Gastrocnemius medialis (tissue), 4 donors: ENCODE results near the gene FAM193B. TPM values are rescaled to one million over a fixed set of nuclear protein-coding genes. Genes with fewer than 3 reads are reported as not detected.
A peak's percentile ranks its signal among the peaks of the same experiment; 100 is the strongest.

Experiments
- ATAC-seq, 2 donors: fragments of 150-250 bp; one replicate each; pipeline ENCODE4 v1.9.1; 2016
- DNase-seq, 2 donors: peaks; one replicate each; pipeline ENCODE4 v3.0.0-alpha.2; 2019
- H3K27ac ChIP-seq, 4 donors: fragments of 200-600 bp; sonication (generic); 1 replicate in 1 of 4; 2 replicates in 3 of 4; pipeline ENCODE4 v1.5.1; 2016 to 2018; ENCODE audit warnings: mild to moderate bottlenecking in 2 of 4, moderate library complexity in 1 of 4
- H3K27me3 ChIP-seq, 3 donors: fragments of 200-600 bp; sonication (generic) in 2 of 3; 1 replicate in 1 of 3; 2 replicates in 2 of 3; pipeline versions ENCODE4 v1.5.1 to v1.6.0; 2016 to 2019; ENCODE audit warnings: mild to moderate bottlenecking in 1 of 3, moderate library complexity in 1 of 3
- H3K36me3 ChIP-seq, 2 donors: fragments of 200-600 bp; sonication (generic) in 1 of 2; one replicate each; pipeline ENCODE4 v1.5.1; 2017 to 2018
- H3K4me1 ChIP-seq, 2 donors: fragments of 200-600 bp; sonication (generic) in 1 of 2; one replicate each; pipeline ENCODE4 v1.5.1; 2016 to 2017; ENCODE audit warnings: mild to moderate bottlenecking in 2 of 2
- H3K4me3 ChIP-seq, 4 donors: fragments of 200-600 bp; sonication (generic) in 3 of 4; 1 replicate in 1 of 4; 2 replicates in 3 of 4; pipeline ENCODE4 v1.5.1; 2016 to 2019; ENCODE audit warnings: mild to moderate bottlenecking in 2 of 4
- H3K9me3 ChIP-seq, 3 donors: fragments of 200-600 bp; sonication (generic) in 2 of 3; 1 replicate in 1 of 3; 2 replicates in 2 of 3; pipeline ENCODE4 v1.5.1; 2016 to 2019
- CTCF ChIP-seq, 5 experiments: fragments of 450-650 bp in 3 of 5; fragments of 200-600 bp in 2 of 5; sonication (generic) in 2 of 5; IDR thresholded peaks in 4 of 5; conservative IDR thresholded peaks in 1 of 5; 1 replicate in 4 of 5; 2 replicates in 1 of 5; pipeline ENCODE4 v1.5.1; 2016 to 2019; ENCODE audit warnings: antibody characterized with exemption in 5 of 5, mild to moderate bottlenecking in 3 of 5, moderate library complexity in 3 of 5
- POLR2A ChIP-seq, 2 donors: fragments of 450-650 bp; IDR thresholded peaks; one replicate each; pipeline ENCODE4 v1.6.1; 2017; ENCODE audit warnings: antibody characterized with exemption in 2 of 2, mild to moderate bottlenecking in 2 of 2, moderate library complexity in 2 of 2
- in situ Hi-C, 4 donors: fragments of 200-750 bp; cut with MboI; loops; one replicate each; pipeline versions ENCODE4 v1.15.0 to v1.8.0; 2017; ENCODE audit warnings: low sequenced_read_pairs in 4 of 4
- intact Hi-C: fragments of 100-400 bp; cut with DNase I; formaldehyde crosslinking; loops from one replicate; pipeline ENCODE4 v1.15.1; 2023; ENCODE audit warnings: low total_unique reads
- total RNA-seq, 4 donors: library from RNA; depleted of rRNA; stranded (reverse); fragments of >200 nt; gene quantifications; one replicate each; pipeline versions ENCODE4 v1.1.0 to v1.2.3, GENCODE V29; 2016

Gene FAM193B
- total RNA-seq, 4 donors from 2014 or later: 13.2 to 21.3 (median 16.6) TPM

GRCh38 chr5:177528631-177529030 lies 25.7 kb downstream of the FAM193B start:
- Histone ChIP-seq H3K9me3 (no peaks in the 10 kb centered on the region), H3K4me1 (peaks cover 16 to 33% of the 10 kb centered on the region in 2 donors), H3K27me3 (no peaks in the 10 kb centered on the region), H3K27ac (no peak overlapping the region), H3K36me3 (peaks cover 0 to 78% of the 10 kb centered on the region in 2 donors), H3K4me3 (no peak overlapping the region)
- in situ Hi-C loops: no loop called here
- DNase-seq: no peak
- no peak for ATAC-seq
- intact Hi-C loops: no loop called here
- TF ChIP-seq CTCF (IDR thresholded peaks at IDR 0.05 in 4 of 5, conservative IDR thresholded peaks at IDR 0.05 in 1 of 5): no peak
- no peak for TF ChIP-seq POLR2A (IDR thresholded peaks at IDR 0.05)

GRCh38 chr5:177527595-177527994 lies 26.8 kb downstream of the FAM193B start:
- Histone ChIP-seq H3K9me3 (no peaks in the 10 kb centered on the region), H3K4me1 (peaks cover 16 to 33% of the 10 kb centered on the region in 2 donors), H3K27ac (peak overlapping the region in 1 of 4 donors; percentile 85), H3K27me3 (no peaks in the 10 kb centered on the region), H3K4me3 (no peak overlapping the region), H3K36me3 (peaks cover 0 to 85% of the 10 kb centered on the region in 2 donors)
- in situ Hi-C loops: no loop called here
- DNase-seq: no peak
- intact Hi-C loops: no loop called here
- no peak for ATAC-seq
- TF ChIP-seq POLR2A (IDR thresholded peaks at IDR 0.05) (no peak), CTCF (IDR thresholded peaks at IDR 0.05 in 4 of 5, conservative IDR thresholded peaks at IDR 0.05 in 1 of 5) (no peak)

DNA sequence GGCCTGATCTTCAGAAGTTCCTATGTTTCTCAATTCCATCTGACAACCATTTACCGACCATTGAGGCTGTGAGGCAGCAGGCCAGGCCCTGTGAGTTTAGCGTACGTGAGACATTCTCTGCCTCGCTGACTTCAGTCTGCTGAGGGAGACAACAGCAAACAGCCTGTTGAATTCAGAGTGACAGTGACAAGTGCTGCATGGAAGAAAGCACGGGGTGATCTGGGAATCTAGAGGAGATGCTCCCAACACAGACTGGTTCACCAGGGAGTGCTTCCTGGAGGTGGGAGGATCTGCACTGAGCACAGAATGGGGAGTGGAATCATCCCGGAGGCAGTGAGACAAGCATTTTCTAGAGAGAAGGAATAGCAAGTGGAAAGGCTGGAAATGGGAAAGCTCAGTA lies 27.6 kb downstream of the FAM193B start:
- Histone ChIP-seq H3K4me3 (no peak overlapping the region), H3K27ac (peak overlapping the region in 2 of 4 donors; percentile 80 to 85), H3K27me3 (no peaks in the 10 kb centered on the region), H3K9me3 (no peaks in the 10 kb centered on the region), H3K36me3 (peaks cover 0 to 82% of the 10 kb centered on the region in 2 donors), H3K4me1 (peaks cover 16 to 33% of the 10 kb centered on the region in 2 donors)
- in situ Hi-C loops: no loop called here
- TF ChIP-seq CTCF (IDR thresholded peaks at IDR 0.05 in 4 of 5, conservative IDR thresholded peaks at IDR 0.05 in 1 of 5): no peak
- TF ChIP-seq POLR2A (IDR thresholded peaks at IDR 0.05): no peak
- no peak for DNase-seq
- intact Hi-C loops: no loop called here
- no peak for ATAC-seq

DNA sequence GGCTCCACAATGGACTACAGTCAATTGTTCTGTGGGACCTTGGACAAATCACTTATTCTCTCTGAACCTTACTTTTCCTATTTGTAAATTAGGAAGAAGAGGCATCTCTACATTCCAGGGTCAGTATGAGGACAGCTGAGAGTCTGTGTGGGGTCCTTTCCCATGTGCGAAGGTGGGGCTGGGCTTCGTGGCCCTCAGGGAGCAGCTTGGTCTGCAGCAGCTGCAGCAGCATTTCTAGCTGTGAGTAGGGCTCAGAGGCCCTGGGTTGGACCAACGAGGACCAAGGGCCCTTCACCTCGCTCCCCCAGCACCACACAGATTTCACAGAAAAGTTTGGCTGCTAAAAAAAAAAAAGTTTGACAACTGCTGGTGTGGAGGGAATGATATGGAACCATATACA lies 28.2 kb downstream of the FAM193B start:
- intact Hi-C loops: no loop called here
- peaks cover 0 to 82% of the 10 kb centered on the region in 2 donors for H3K36me3 ChIP-seq
- DNase-seq: no peak

More for the DNA sequence above, 28.2 kb downstream of the FAM193B start:
- ATAC-seq: no peak
- in situ Hi-C loops: no loop called here
- TF ChIP-seq POLR2A (IDR thresholded peaks at IDR 0.05) (no peak), CTCF (IDR thresholded peaks at IDR 0.05 in 4 of 5, conservative IDR thresholded peaks at IDR 0.05 in 1 of 5) (no peak)
- H3K27me3 ChIP-seq: no peaks in the 10 kb centered on the region
- H3K27ac ChIP-seq: peak overlapping the region; percentile 70 to 85 (median 76)
- H3K9me3 ChIP-seq: no peaks in the 10 kb centered on the region
- no peak overlapping the region for H3K4me3 ChIP-seq
- peaks cover 16 to 33% of the 10 kb centered on the region in 2 donors for H3K4me1 ChIP-seq
